OCI-LY7 (cell line): ENCODE results near the gene SPRTN. TPM values are rescaled to one million over a fixed set of nuclear protein-coding genes. Genes with fewer than 3 reads are reported as not detected.

ENCODE experiments used
- BruUV-seq: library from RNA; stranded (reverse); fragments of 400-500 nt; replicated peaks from 2 replicates; lab custom pipeline; 2021; lab: Mats Ljungman, UMichigan
- CTCF ChIA-PET: fragments of 300-600 bp; sonication (Branson Sonifier 250); formaldehyde crosslinking; loops from one replicate; lab custom pipeline; 2022; ENCODE audit warnings: antibody characterized with exemption; ENCODE audit not compliant: unreplicated experiment; lab: Charles Lee
- POLR2A ChIA-PET: fragments of 300-600 bp; sonication (Branson Sonifier 250); formaldehyde crosslinking; loops from one replicate; lab custom pipeline; 2022; ENCODE audit warnings: antibody characterized with exemption; lab: Charles Lee
- DNase-seq: peaks from one replicate; pipeline ENCODE4 v3.0.0-alpha.2; 2015; ENCODE audit warnings: low spot score
- H2AFZ ChIP-seq: fragments of 200-600 bp; sonication (generic), shearing (Covaris generic); 2 replicates; pipeline ENCODE4 v1.6.1; 2014; ENCODE audit warnings: mild to moderate bottlenecking, antibody characterized with exemption, low read length, moderate library complexity
- H3K27ac ChIP-seq: fragments of 200-600 bp; sonication (generic); 2 replicates; pipeline ENCODE4 v1.5.1; 2014; ENCODE audit warnings: mixed run types, low read depth, mild to moderate bottlenecking, moderate library complexity, low read length, inconsistent platforms; ENCODE audit not compliant: poor library complexity, severe bottlenecking
- H3K36me3 ChIP-seq: fragments of 200-600 bp; sonication (generic); 2 replicates; pipeline ENCODE4 v1.6.1; 2014; ENCODE audit warnings: mild to moderate bottlenecking, antibody characterized with exemption, low read length, moderate library complexity, mixed read lengths; ENCODE audit not compliant: insufficient read depth
- H3K4me1 ChIP-seq: fragments of 200-600 bp; sonication (generic); 2 replicates; pipeline ENCODE4 v1.5.1; 2014; ENCODE audit warnings: mild to moderate bottlenecking, low read length; ENCODE audit not compliant: insufficient read depth, poor library complexity, severe bottlenecking
- H3K4me2 ChIP-seq: fragments of 200-600 bp; sonication (generic); 2 replicates; pipeline ENCODE4 v1.6.1; 2014; ENCODE audit warnings: mild to moderate bottlenecking, low read length
- H3K4me3 ChIP-seq: fragments of 200-600 bp; sonication (generic); 2 replicates; pipeline ENCODE4 v1.5.1; 2014; ENCODE audit warnings: mild to moderate bottlenecking, low read depth, low read length; ENCODE audit not compliant: poor library complexity, severe bottlenecking
- H3K79me2 ChIP-seq: fragments of 200-600 bp; sonication (generic); 2 replicates; pipeline ENCODE4 v1.6.1; 2016; ENCODE audit warnings: low read depth, mild to moderate bottlenecking, low read length, moderate library complexity, mixed read lengths; ENCODE audit not compliant: insufficient read depth
- H3K9me2 ChIP-seq: fragments of 200-600 bp; sonication (generic); 2 replicates; pipeline ENCODE4 v1.6.1; 2016; ENCODE audit warnings: mild to moderate bottlenecking, low read length, mixed read lengths; ENCODE audit not compliant: insufficient read depth
- H3K9me3 ChIP-seq: fragments of 200-600 bp; sonication (generic); 2 replicates; pipeline ENCODE4 v1.6.1; 2014; ENCODE audit warnings: mild to moderate bottlenecking, mixed run types, low read length, mixed read lengths
- H4K20me1 ChIP-seq: fragments of 200-600 bp; sonication (generic); 2 replicates; pipeline ENCODE4 v1.6.1; 2014; ENCODE audit warnings: mild to moderate bottlenecking, antibody characterized with exemption, low read length, moderate library complexity, mixed read lengths; ENCODE audit not compliant: insufficient read depth
- CTCF ChIP-seq: fragments of 200-600 bp; sonication (generic); conservative IDR thresholded peaks from 2 replicates; pipeline ENCODE4 v1.5.1; 2014; ENCODE audit warnings: mild to moderate bottlenecking, antibody characterized with exemption, low read length, moderate library complexity, mixed read lengths
- EZH2phosphoT487 ChIP-seq: fragments of 200-600 bp; sonication (generic); IDR thresholded peaks from 2 replicates; pipeline ENCODE4 v1.6.1; 2018; ENCODE audit warnings: low read depth, borderline replicate concordance, mild to moderate bottlenecking, mixed run types, antibody characterized with exemption, low read length, moderate library complexity, mixed read lengths
- intact Hi-C: fragments of 100-400 bp; cut with micrococcal nuclease; formaldehyde crosslinking; loops from one replicate; pipeline ENCODE4 v1.10.0; 2022; ENCODE audit not compliant: unreplicated experiment
- total RNA-seq, 2 experiments: library from RNA; depleted of rRNA in 1 of 2; stranded (reverse); fragments of >200 nt in 1 of 2; shearing (Covaris generic) in 1 of 2; gene quantifications; 2 replicates each; pipeline ENCODE4 v1.2.3, GENCODE V29; 2014 to 2022

SPRTN gene
- total RNA-seq, 2 experiments from 2014 or later: 10.9 to 16.4 TPM

GRCh38 chr1:231381729-231382128 is 43.6 kb downstream of the SPRTN start:
- DNase-seq: no peak
- no peaks in the 10 kb centered on the region for H3K4me1 ChIP-seq
- H4K20me1 ChIP-seq: no peaks in the 10 kb centered on the region
- no peak overlapping the region for H3K27ac ChIP-seq
- no peak overlapping the region for H3K4me3 ChIP-seq
- no peak overlapping the region for H2AFZ ChIP-seq
- H3K9me3 ChIP-seq: no peaks in the 10 kb centered on the region
- peaks cover 14% of the 10 kb centered on the region; the same call in 1 of the 2 replicates for H3K79me2 ChIP-seq
- H3K36me3 ChIP-seq: no peaks in the 10 kb centered on the region
- ChIA-PET POLR2A (interaction anchor here (0.7 to 1.3 kb wide), 3 partner anchors 12 to 21 kb away, joined by 3 to 5 read pairs (median 5); no protein-coding TSS in a partner anchor), CTCF (no interaction called here)
- TF ChIP-seq CTCF: no peak
- no peak for TF ChIP-seq EZH2phosphoT487
- no TSS peak for BruUV-seq
- H3K4me2 ChIP-seq: no peak overlapping the region
- H3K9me2 ChIP-seq: no peaks in the 10 kb centered on the region
- intact Hi-C loops: no loop called here

GRCh38 chr1:231382426-231382825 is 44.3 kb downstream of the SPRTN start:
- H3K4me1 ChIP-seq: no peaks in the 10 kb centered on the region
- peaks cover 14% of the 10 kb centered on the region; the same call in 1 of the 2 replicates for H3K79me2 ChIP-seq
- no peak for TF ChIP-seq EZH2phosphoT487
- BruUV-seq: no TSS peak
- no peaks in the 10 kb centered on the region for H3K9me2 ChIP-seq
- H3K9me3 ChIP-seq: no peaks in the 10 kb centered on the region
- H3K4me2 ChIP-seq: no peak overlapping the region
- H3K4me3 ChIP-seq: no peak overlapping the region
- H3K27ac ChIP-seq: no peak overlapping the region
- H4K20me1 ChIP-seq: no peaks in the 10 kb centered on the region
- intact Hi-C loops: no loop called here
- no peak for DNase-seq
- ChIA-PET CTCF (no interaction called here), POLR2A (no interaction called here)
- H3K36me3 ChIP-seq: no peaks in the 10 kb centered on the region
- H2AFZ ChIP-seq: no peak overlapping the region

- no peak for TF ChIP-seq CTCF
- no peak for TF ChIP-seq EZH2phosphoT487
- POLR2A ChIA-PET: interaction anchor here (0.7 kb wide), 2 partner anchors 127 to 978 kb away, joined by 5 to 6 read pairs; no protein-coding TSS in a partner anchor
- H3K79me2 ChIP-seq: peaks cover 14% of the 10 kb centered on the region; the same call in 1 of the 2 replicates
- no peaks in the 10 kb centered on the region for H3K9me3 ChIP-seq
- intact Hi-C loops: no loop called here
- no peak overlapping the region for H3K4me3 ChIP-seq
- DNase-seq: no peak
- no peak overlapping the region for H2AFZ ChIP-seq
- CTCF ChIA-PET: no interaction called here
- H4K20me1 ChIP-seq: no peaks in the 10 kb centered on the region
- H3K9me2 ChIP-seq: no peaks in the 10 kb centered on the region
- no TSS peak for BruUV-seq
- H3K4me1 ChIP-seq: no peaks in the 10 kb centered on the region
- H3K4me2 ChIP-seq: no peak overlapping the region
- H3K36me3 ChIP-seq: no peaks in the 10 kb centered on the region
- no peak overlapping the region for H3K27ac ChIP-seq
Measured at GRCh38 chr1:231383159-231383860, 45.2 kb downstream of the SPRTN start.
